ENCODE measurements around the gene ATXN7.

- TF ChIP-seq CTCF (IDR thresholded peaks at IDR 0.05) = no peak
- no peak for TF ChIP-seq EP300 (IDR thresholded peaks at IDR 0.05)
- TF ChIP-seq POLR2A (IDR thresholded peaks at IDR 0.05) = no peak
Measured at GRCh38 chr3:63972987-63973386, 109.3 kb downstream of the ATXN7 start.
